Caco-2 (cell line): ENCODE data around the gene PPP1R16B. TPM values are rescaled to one million over a fixed set of nuclear protein-coding genes. Genes with fewer than 3 reads are reported as not detected.

Experiments
- BruUV-seq: library from RNA; stranded (reverse); fragments of 400-500 nt; replicated peaks from 2 replicates; lab custom pipeline; 2021; lab: Mats Ljungman, UMichigan
- CTCF ChIA-PET: fragments of 300-600 bp; sonication (Branson Sonifier 250); formaldehyde crosslinking; loops from one replicate; lab custom pipeline; 2022; ENCODE audit warnings: antibody characterized with exemption; lab: Charles Lee
- POLR2A ChIA-PET: fragments of 300-600 bp; sonication (Branson Sonifier 250); formaldehyde crosslinking; loops from one replicate; lab custom pipeline; 2022; ENCODE audit warnings: antibody characterized with exemption; lab: Charles Lee
- DNase-seq, 2 experiments: peaks; one replicate each; pipeline versions ENCODE4 v3.0.0 to v3.0.0-alpha.2; 2020 to 2022
- H3K27me3 ChIP-seq: replicated peaks from 2 replicates; pipeline ENCODE4 v1.6.0; 2011; ENCODE audit warnings: low read length; ENCODE audit not compliant: control insufficient read depth, insufficient read depth
- H3K36me3 ChIP-seq: 2 replicates; pipeline ENCODE4 v1.5.1; 2011; ENCODE audit warnings: low read length; ENCODE audit not compliant: control insufficient read depth, insufficient read depth
- H3K4me1 ChIP-seq: fragments of 250-450 bp; sonication (Bioruptor Pico); 2 replicates; pipeline ENCODE4 v1.5.1; 2020; ENCODE audit warnings: mild to moderate bottlenecking
- H3K4me3 ChIP-seq: 2 replicates; pipeline ENCODE4 v1.5.1; 2011; ENCODE audit warnings: low read depth, mild to moderate bottlenecking, control low read depth, low read length
- H3K9me3 ChIP-seq: fragments of 250-450 bp; sonication (Bioruptor Pico); 2 replicates; pipeline ENCODE4 v1.5.1; 2020; ENCODE audit warnings: mild to moderate bottlenecking, moderate library complexity
- H3K27ac Mint-ChIP-seq: one replicate; pipeline ENCODE4 v1.8.0; 2022; ENCODE audit warnings: mixed read lengths; ENCODE audit not compliant: unreplicated experiment
- H3K27me3 Mint-ChIP-seq: one replicate; pipeline ENCODE4 v1.8.0; 2022; ENCODE audit warnings: mixed read lengths; ENCODE audit not compliant: insufficient read depth, unreplicated experiment
- H3K36me3 Mint-ChIP-seq: one replicate; pipeline ENCODE4 v1.8.0; 2022; ENCODE audit warnings: mild to moderate bottlenecking, mixed read lengths; ENCODE audit not compliant: insufficient read depth, unreplicated experiment
- H3K4me1 Mint-ChIP-seq: one replicate; pipeline ENCODE4 v1.8.0; 2022; ENCODE audit warnings: low read depth, mixed read lengths; ENCODE audit not compliant: unreplicated experiment
- H3K4me3 Mint-ChIP-seq: one replicate; pipeline ENCODE4 v1.8.0; 2022; ENCODE audit warnings: mild to moderate bottlenecking, moderate library complexity, mixed read lengths; ENCODE audit not compliant: unreplicated experiment
- H3K9me3 Mint-ChIP-seq: one replicate; pipeline ENCODE4 v1.8.0; 2022; ENCODE audit warnings: mixed read lengths; ENCODE audit not compliant: unreplicated experiment
- intact Hi-C: fragments of 100-400 bp; cut with micrococcal nuclease; formaldehyde crosslinking; loops from one replicate; pipeline ENCODE4 v1.10.0; 2022; ENCODE audit not compliant: unreplicated experiment
- total RNA-seq: library from RNA; stranded (reverse); gene quantifications from 2 replicates; pipeline ENCODE4 v1.2.3, GENCODE V29; 2022
- TF ChIP-seq, protein P1 (sequence below), 2 experiments: fragments of 200-600 bp in 1 of 2; IDR thresholded peaks; 1 replicate in 1 of 2; 2 replicates in 1 of 2; pipeline versions ENCODE4 v1.5.1 to v1.8.0; 2011 to 2022; ENCODE audit warnings: antibody characterized with exemption in 1 of 2, control low read depth in 1 of 2, inconsistent platforms in 1 of 2, low read depth in 1 of 2, low read length in 1 of 2, mild to moderate bottlenecking in 1 of 2, moderate library complexity in 1 of 2; ENCODE audit not compliant: insufficient read depth in 1 of 2, severe bottlenecking in 1 of 2, unreplicated experiment in 1 of 2

Gene PPP1R16B
- total RNA-seq, 1 experiment from 2014 or later, result not detected

DNA sequence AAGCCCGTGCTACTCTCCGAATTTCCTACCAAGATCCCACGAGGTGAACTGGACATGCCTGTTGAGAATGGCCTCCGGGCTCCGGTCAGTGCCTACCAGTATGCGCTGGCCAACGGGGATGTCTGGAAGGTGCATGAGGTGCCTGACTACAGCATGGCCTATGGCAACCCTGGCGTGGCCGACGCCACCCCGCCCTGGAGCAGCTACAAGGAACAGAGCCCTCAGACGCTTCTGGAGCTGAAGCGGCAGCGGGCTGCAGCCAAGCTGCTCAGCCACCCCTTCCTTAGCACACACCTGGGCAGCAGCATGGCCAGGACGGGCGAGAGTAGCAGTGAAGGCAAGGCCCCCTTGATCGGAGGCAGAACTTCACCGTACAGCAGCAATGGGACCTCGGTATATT, 112.7 kb downstream of the PPP1R16B start:
- Mint-ChIP-seq H3K9me3 (no peaks in the 10 kb centered on the region), H3K36me3 (peaks cover 5% of the 10 kb centered on the region), H3K4me3 (no peak overlapping the region), H3K27me3 (no peaks in the 10 kb centered on the region), H3K4me1 (peaks cover 27% of the 10 kb centered on the region), H3K27ac (no peak overlapping the region)
- TF ChIP-seq, protein P1, sequence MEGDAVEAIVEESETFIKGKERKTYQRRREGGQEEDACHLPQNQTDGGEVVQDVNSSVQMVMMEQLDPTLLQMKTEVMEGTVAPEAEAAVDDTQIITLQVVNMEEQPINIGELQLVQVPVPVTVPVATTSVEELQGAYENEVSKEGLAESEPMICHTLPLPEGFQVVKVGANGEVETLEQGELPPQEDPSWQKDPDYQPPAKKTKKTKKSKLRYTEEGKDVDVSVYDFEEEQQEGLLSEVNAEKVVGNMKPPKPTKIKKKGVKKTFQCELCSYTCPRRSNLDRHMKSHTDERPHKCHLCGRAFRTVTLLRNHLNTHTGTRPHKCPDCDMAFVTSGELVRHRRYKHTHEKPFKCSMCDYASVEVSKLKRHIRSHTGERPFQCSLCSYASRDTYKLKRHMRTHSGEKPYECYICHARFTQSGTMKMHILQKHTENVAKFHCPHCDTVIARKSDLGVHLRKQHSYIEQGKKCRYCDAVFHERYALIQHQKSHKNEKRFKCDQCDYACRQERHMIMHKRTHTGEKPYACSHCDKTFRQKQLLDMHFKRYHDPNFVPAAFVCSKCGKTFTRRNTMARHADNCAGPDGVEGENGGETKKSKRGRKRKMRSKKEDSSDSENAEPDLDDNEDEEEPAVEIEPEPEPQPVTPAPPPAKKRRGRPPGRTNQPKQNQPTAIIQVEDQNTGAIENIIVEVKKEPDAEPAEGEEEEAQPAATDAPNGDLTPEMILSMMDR (IDR thresholded peaks at IDR 0.05; ENCODE audit: insufficient read depth in 1 of 2, low read depth in 1 of 2, low read length in 1 of 2, severe bottlenecking in 1 of 2, unreplicated experiment in 1 of 2), result no peak
- Histone ChIP-seq H3K9me3 (no peaks in the 10 kb centered on the region), H3K27me3 (no peaks in the 10 kb centered on the region), H3K4me1 (peaks cover 23% of the 10 kb centered on the region), H3K4me3 (no peak overlapping the region), H3K36me3 (no peaks in the 10 kb centered on the region)
- intact Hi-C loops, result no loop called here
- BruUV-seq, result no TSS peak
- DNase-seq, result no peak
- ChIA-PET CTCF (interaction anchor here (1.7 kb wide), 1 partner anchor 8 kb away, joined by 4 read pairs; the partner anchor contains the start of gene FAM83D), POLR2A (no interaction called here)

DNA sequence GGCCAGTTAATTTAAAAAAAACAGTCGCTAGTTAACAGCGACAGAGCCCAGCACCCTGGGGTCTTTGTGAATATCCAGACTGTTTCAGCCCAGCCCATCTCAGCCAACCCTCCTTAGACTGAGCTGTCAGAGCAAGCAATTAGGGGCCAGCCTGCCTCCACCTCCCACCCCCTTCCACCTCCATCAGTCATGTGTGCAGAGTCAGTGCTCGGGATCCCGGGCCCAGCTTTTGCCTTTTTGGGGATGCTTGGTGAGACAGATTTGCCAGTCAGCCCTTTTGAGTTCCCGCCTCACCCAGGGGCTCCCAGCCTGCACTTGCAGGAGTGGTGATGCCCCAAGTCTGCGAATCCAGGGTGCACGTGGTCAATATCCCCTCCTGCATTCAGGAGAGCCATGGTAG, 114.2 kb downstream of the PPP1R16B start:
- H3K4me3 Mint-ChIP-seq, result no peak overlapping the region
- peaks cover 3% of the 10 kb centered on the region for H3K9me3 Mint-ChIP-seq
- no peak for DNase-seq
- TF ChIP-seq, protein P1 (IDR thresholded peaks at IDR 0.05; ENCODE audit: insufficient read depth in 1 of 2, low read depth in 1 of 2, low read length in 1 of 2, severe bottlenecking in 1 of 2, unreplicated experiment in 1 of 2), result no peak
- H3K9me3 ChIP-seq, result no peaks in the 10 kb centered on the region
- BruUV-seq, result no TSS peak
- intact Hi-C loops, result no loop called here
- ChIA-PET POLR2A (no interaction called here), CTCF (interaction anchor here (1.0 kb wide), 1 partner anchor 81 kb away, joined by 4 read pairs; no protein-coding TSS in a partner anchor)
- no peaks in the 10 kb centered on the region for H3K36me3 Mint-ChIP-seq
- no peaks in the 10 kb centered on the region for H3K27me3 Mint-ChIP-seq
- H3K36me3 ChIP-seq, result no peaks in the 10 kb centered on the region
- H3K27me3 ChIP-seq, result no peaks in the 10 kb centered on the region
- peaks cover 15% of the 10 kb centered on the region for H3K4me1 Mint-ChIP-seq
- no peak overlapping the region for H3K4me3 ChIP-seq
- no peak overlapping the region for H3K27ac Mint-ChIP-seq
- H3K4me1 ChIP-seq, result peaks cover 8% of the 10 kb centered on the region

DNA sequence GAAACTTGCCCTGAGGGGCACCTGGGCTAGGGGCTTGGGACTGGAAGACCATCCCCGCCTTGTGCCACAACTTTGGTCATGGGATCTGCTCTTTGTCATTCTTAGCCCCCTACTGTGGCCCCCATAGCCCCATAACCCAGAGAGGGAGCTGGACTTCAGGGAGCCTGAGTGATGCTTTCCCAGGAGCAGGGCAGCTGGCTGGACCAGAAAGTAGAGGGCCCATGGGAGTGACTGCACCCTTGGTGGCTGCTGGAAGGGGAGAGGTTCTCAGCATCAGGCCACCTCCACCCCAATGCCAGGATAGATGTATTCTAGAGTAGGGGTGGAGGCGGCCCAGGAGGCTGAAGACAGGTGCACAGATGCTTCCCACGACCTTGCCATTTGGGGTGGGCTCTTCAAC, 114.9 kb downstream of the PPP1R16B start:
- Histone ChIP-seq H3K36me3 (no peaks in the 10 kb centered on the region), H3K4me3 (no peak overlapping the region), H3K4me1 (peaks cover under 1% of the 10 kb centered on the region; the same call in 1 of the 2 replicates), H3K27me3 (no peaks in the 10 kb centered on the region), H3K9me3 (no peaks in the 10 kb centered on the region)
- no peaks in the 10 kb centered on the region for H3K36me3 Mint-ChIP-seq
- TF ChIP-seq, protein P1 (IDR thresholded peaks at IDR 0.05; ENCODE audit: insufficient read depth in 1 of 2, low read depth in 1 of 2, low read length in 1 of 2, severe bottlenecking in 1 of 2, unreplicated experiment in 1 of 2), result no peak
- H3K4me3 Mint-ChIP-seq, result no peak overlapping the region
- CTCF ChIA-PET, result no interaction called here
- intact Hi-C loops, result no loop called here
- POLR2A ChIA-PET, result interaction anchor here (3.4 kb wide), 1 partner anchor 42 kb away, joined by 15 read pairs; the partner anchor contains the start of gene DHX35
- peaks cover 15% of the 10 kb centered on the region for H3K4me1 Mint-ChIP-seq
- no peaks in the 10 kb centered on the region for H3K27me3 Mint-ChIP-seq
- no peak for DNase-seq
- no peak overlapping the region for H3K27ac Mint-ChIP-seq
- H3K9me3 Mint-ChIP-seq, result peaks cover 10% of the 10 kb centered on the region
- BruUV-seq, result no TSS peak
